ENCODE data around the gene B4GALNT2. TPM values are rescaled to one million over a fixed set of nuclear protein-coding genes. Genes with fewer than 3 reads are reported as not detected.
"Not testable (repeated sequence)": the region's sequence is repeated elsewhere in the genome, so short reads cannot be mapped to it uniquely, and the experiment has no call there.

B4GALNT2 gene
- under 1 TPM; 0.05 to 0.10 TPM for total RNA-seq
- long read RNA-seq, donor 1 = 0 reads
- long read RNA-seq, donor 2 = 0 reads

- DNase-seq (ENCODE audit: low spot score) = no peak
- intact Hi-C loops (cut with DNase I) = no loop called here
Observed at GRCh38 chr17:49132699-49133364, at the start of gene B4GALNT2. B4GALNT2 (plus strand) TSS chr17:49132769; CDS start chr17:49132793, 24 bp downstream.

- intact Hi-C loops (cut with DNase I); DNase-seq (ENCODE audit: low spot score): not testable (repeated sequence)
Observed at GRCh38 chr17:49085046-49085445, 47.5 kb upstream of the B4GALNT2 start.

- DNase-seq (ENCODE audit: low spot score) = no peak
Observed at GRCh38 chr17:49085565-49086315, 46.8 kb upstream of the B4GALNT2 start.

GRCh38 chr17:49086316-49086605 is 46.3 kb upstream of the B4GALNT2 start:
- intact Hi-C loops (cut with DNase I) = no loop called here

More at GRCh38 chr17:49085565-49086315, 46.8 kb upstream of the B4GALNT2 start:
- intact Hi-C loops (cut with DNase I) = no loop called here

GRCh38 chr17:49086649-49087048 is 45.9 kb upstream of the B4GALNT2 start:
- intact Hi-C loops (cut with DNase I) = no loop called here
- DNase-seq (ENCODE audit: low spot score) = no peak

More at GRCh38 chr17:49086316-49086605, 46.3 kb upstream of the B4GALNT2 start:
- DNase-seq (ENCODE audit: low spot score) = no peak

GRCh38 chr17:49089094-49089493 is 43.5 kb upstream of the B4GALNT2 start:
- intact Hi-C loops (cut with DNase I) = no loop called here
- DNase-seq (ENCODE audit: low spot score) = no peak

GRCh38 chr17:49090878-49091594 is 41.5 kb upstream of the B4GALNT2 start:
- intact Hi-C loops (cut with DNase I) = no loop called here
- DNase-seq (ENCODE audit: low spot score) = no peak

GRCh38 chr17:49093131-49093530 is 39.4 kb upstream of the B4GALNT2 start:
- intact Hi-C loops (cut with DNase I) = no loop called here
- DNase-seq (ENCODE audit: low spot score) = no peak

- no peak for DNase-seq (ENCODE audit: low spot score)
- intact Hi-C loops (cut with DNase I) = no loop called here
Observed at GRCh38 chr17:49100601-49101000, 32.0 kb upstream of the B4GALNT2 start.

GRCh38 chr17:49101054-49101534 is 31.5 kb upstream of the B4GALNT2 start:
- intact Hi-C loops (cut with DNase I) = no loop called here
- DNase-seq (ENCODE audit: low spot score) = no peak

GRCh38 chr17:49103360-49103759 is 29.2 kb upstream of the B4GALNT2 start:
- intact Hi-C loops (cut with DNase I); DNase-seq (ENCODE audit: low spot score): not testable (repeated sequence)

- DNase-seq (ENCODE audit: low spot score) = no peak
- intact Hi-C loops (cut with DNase I) = no loop called here
Observed at GRCh38 chr17:49104511-49105074, 28.0 kb upstream of the B4GALNT2 start.

GRCh38 chr17:49106321-49107210 is 26.0 kb upstream of the B4GALNT2 start:
- intact Hi-C loops (cut with DNase I) = no loop called here
- no peak for DNase-seq (ENCODE audit: low spot score)

- intact Hi-C loops (cut with DNase I) = no loop called here
- DNase-seq (ENCODE audit: low spot score) = no peak
Observed at GRCh38 chr17:49107211-49107557, 25.4 kb upstream of the B4GALNT2 start.

- DNase-seq (ENCODE audit: low spot score) = no peak
- intact Hi-C loops (cut with DNase I) = no loop called here
Observed at GRCh38 chr17:49108318-49108717, 24.3 kb upstream of the B4GALNT2 start.

GRCh38 chr17:49110509-49110908 is 22.1 kb upstream of the B4GALNT2 start:
- intact Hi-C loops (cut with DNase I) = no loop called here

GRCh38 chr17:49111934-49112333 is 20.6 kb upstream of the B4GALNT2 start:
- intact Hi-C loops (cut with DNase I) = no loop called here
- no peak for DNase-seq (ENCODE audit: low spot score)

More at GRCh38 chr17:49110509-49110908, 22.1 kb upstream of the B4GALNT2 start:
- DNase-seq (ENCODE audit: low spot score) = no peak

GRCh38 chr17:49112936-49113335 is 19.6 kb upstream of the B4GALNT2 start:
- intact Hi-C loops (cut with DNase I) = no loop called here
- no peak for DNase-seq (ENCODE audit: low spot score)

GRCh38 chr17:49114703-49115102 is 17.9 kb upstream of the B4GALNT2 start:
- intact Hi-C loops (cut with DNase I) = no loop called here
- no peak for DNase-seq (ENCODE audit: low spot score)

Measured in posterior vena cava (tissue), 2 donors.